Epithelial cell of esophagus (primary cell): ENCODE data around the gene FRAS1.
A peak's percentile ranks its signal among the peaks of the same experiment; 100 is the strongest.
"Not testable (repeated sequence)": the region's sequence is repeated elsewhere in the genome, so short reads cannot be mapped to it uniquely, and the experiment has no call there.

ENCODE experiments used
- DNase-seq: peaks from one replicate; pipeline ENCODE4 v3.0.0; 2010; ENCODE audit warnings: low read depth
- H3K4me3 ChIP-seq: 2 replicates; pipeline ENCODE4 v1.5.1; 2011; ENCODE audit warnings: mild to moderate bottlenecking, low read length, control low read depth
- TF ChIP-seq, protein P1 (sequence below): IDR thresholded peaks from 2 replicates; pipeline ENCODE4 v1.5.1; 2011; ENCODE audit warnings: low read depth, mild to moderate bottlenecking, low read length, control low read depth, inconsistent platforms; ENCODE audit not compliant: insufficient read depth; ENCODE audit errors: missing control alignments

FRAS1 gene

DNA sequence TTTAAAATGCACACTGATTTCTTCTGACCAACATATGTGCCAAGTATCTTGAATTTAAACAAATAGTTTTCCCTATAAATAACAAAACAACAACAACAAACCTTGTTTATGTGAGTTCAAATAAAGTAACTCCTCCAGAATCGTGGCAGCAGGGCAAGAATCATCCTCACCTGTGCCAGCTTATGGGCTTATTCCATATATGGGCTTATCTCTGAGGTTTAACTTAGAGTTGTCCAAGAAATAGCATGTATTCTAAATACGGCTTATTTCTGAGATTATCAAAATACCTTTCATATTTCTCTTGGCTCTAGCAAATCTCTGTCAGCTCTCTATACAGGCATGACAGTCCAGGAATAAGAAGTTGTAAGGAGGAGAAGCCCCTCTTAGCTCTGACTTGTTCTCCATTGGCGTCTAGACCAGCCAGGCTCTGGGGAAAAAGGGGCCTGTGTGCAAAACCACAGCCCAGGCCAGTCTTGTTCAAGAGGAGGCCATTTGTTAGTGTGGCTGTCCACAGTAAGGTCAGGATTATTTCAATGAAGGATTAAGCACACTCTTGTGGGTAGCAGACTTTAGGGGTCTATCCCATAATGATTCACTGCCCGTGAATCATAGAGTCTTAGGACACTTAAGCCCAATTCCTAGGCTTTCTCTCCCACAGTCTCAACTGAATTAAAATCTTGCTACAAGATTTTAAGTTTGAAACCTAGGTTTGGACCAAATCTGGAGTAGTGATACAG lies 63.2 kb downstream of the FRAS1 start:
- TF ChIP-seq, protein P1, sequence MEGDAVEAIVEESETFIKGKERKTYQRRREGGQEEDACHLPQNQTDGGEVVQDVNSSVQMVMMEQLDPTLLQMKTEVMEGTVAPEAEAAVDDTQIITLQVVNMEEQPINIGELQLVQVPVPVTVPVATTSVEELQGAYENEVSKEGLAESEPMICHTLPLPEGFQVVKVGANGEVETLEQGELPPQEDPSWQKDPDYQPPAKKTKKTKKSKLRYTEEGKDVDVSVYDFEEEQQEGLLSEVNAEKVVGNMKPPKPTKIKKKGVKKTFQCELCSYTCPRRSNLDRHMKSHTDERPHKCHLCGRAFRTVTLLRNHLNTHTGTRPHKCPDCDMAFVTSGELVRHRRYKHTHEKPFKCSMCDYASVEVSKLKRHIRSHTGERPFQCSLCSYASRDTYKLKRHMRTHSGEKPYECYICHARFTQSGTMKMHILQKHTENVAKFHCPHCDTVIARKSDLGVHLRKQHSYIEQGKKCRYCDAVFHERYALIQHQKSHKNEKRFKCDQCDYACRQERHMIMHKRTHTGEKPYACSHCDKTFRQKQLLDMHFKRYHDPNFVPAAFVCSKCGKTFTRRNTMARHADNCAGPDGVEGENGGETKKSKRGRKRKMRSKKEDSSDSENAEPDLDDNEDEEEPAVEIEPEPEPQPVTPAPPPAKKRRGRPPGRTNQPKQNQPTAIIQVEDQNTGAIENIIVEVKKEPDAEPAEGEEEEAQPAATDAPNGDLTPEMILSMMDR, result no peak
- no peak overlapping the region for H3K4me3 ChIP-seq
- DNase-seq, result no peak

DNA sequence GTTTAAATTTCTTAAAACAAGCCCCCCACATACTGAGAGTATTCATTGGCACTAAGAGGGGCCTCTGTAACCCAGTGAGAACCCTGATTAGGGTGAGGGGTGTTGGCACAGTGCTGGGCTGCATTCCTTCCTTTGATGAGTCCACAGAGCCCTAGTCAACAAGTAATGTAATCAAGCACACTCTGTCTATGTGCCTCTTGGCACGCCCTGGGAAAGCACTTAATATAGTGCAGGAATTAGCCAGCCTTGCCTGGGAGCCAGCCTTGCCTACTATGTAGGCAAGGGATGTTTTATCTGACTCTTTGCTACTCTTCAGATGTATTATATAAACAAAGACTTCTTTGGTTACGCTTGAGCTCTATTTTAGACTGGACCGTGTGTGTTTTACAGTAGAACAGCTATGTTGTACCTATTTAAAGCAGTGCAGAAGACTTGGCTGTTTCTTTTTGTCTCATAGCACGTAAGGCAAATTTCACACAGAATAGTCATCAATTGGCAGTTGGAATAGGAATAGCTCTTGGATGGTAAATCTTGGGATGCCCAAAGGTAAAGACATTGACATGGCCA lies 64.3 kb downstream of the FRAS1 start:
- TF ChIP-seq, protein P1, result no peak
- no peak overlapping the region for H3K4me3 ChIP-seq
- DNase-seq, result peak; percentile 22

DNA sequence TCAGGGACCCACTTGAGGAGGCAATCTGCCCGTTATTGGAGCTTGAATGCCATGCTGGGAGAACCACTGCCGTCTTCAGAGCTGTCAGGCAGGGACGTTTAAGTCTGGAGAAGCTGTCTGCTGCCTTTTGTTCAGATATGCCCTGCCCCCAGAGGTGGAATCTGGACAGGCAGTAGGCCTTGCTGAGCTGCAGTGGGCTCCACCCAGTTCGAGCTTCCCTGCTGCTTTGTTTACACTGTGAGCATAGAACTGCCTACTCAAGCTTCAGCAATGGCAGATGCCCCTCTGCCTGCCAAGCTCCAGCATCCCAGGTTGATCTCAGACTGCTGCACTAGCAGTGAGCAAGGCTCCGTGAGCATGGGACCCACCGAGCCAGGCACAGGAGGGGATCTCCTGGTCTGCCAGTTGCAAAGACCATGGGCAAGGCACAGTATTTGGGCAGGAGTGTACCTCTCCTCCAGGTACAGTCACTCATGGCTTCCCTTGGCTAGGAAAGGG lies 68.8 kb downstream of the FRAS1 start:
- not testable (repeated sequence) for H3K4me3 ChIP-seq
- peak; percentile 1 for DNase-seq
- TF ChIP-seq, protein P1, result peak; percentile 8

DNA sequence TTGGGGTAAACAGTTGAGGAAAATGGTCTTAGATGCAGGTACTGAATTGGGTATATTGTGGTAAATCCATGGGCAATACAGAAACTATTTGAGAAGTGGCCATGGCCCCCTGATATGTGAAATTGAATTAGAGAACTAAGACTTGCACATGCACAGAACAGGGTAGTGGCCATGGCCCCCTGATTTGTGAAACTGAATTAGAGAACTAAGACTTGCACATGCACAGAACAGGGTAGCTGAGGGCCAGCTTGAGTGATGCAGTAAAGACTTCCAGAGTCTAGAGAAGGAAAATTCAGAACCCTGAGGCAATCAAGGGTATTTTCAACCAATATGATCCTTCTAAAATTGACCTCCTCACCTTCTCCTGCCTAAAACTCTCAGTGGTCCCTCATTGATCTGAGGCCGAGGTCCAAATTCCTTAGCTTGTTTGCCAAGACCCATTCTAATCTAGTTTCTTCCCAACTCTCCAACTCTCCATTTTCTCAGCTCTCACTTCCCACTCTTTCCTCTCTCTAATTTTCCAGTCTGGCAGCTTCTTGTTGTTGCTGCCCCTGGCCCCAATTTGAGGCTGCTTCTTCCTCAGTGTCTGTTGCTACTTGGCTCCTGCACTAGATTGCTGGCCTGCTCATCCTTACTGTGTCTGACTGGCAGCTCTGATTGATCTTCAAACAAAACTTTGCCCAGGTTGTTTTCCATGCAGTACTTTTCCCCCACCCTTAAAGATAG lies 72.4 kb downstream of the FRAS1 start:
- DNase-seq, result no peak
- TF ChIP-seq, protein P1, result no peak
- H3K4me3 ChIP-seq, result no peak overlapping the region

DNA sequence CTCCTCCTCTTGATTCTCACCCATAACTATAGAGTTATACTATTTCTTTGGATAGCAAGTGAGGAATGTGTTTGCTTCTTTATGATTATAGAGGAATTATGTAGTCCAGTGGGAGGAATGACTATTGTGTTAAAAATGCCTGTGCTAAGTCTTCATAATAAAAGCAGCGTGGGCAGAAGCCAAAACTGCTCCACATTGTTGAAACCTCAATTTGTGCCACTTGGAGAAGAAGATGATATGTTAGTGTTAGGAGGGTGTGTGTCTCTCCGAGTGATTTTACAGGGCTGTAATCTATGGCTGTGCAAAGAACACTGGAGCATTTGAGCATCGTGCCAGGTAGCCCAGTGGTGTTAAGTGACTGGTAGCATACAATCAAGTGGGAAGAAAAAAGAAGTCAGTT lies 74.3 kb downstream of the FRAS1 start:
- no peak for DNase-seq
- TF ChIP-seq, protein P1, result no peak
- no peak overlapping the region for H3K4me3 ChIP-seq

DNA sequence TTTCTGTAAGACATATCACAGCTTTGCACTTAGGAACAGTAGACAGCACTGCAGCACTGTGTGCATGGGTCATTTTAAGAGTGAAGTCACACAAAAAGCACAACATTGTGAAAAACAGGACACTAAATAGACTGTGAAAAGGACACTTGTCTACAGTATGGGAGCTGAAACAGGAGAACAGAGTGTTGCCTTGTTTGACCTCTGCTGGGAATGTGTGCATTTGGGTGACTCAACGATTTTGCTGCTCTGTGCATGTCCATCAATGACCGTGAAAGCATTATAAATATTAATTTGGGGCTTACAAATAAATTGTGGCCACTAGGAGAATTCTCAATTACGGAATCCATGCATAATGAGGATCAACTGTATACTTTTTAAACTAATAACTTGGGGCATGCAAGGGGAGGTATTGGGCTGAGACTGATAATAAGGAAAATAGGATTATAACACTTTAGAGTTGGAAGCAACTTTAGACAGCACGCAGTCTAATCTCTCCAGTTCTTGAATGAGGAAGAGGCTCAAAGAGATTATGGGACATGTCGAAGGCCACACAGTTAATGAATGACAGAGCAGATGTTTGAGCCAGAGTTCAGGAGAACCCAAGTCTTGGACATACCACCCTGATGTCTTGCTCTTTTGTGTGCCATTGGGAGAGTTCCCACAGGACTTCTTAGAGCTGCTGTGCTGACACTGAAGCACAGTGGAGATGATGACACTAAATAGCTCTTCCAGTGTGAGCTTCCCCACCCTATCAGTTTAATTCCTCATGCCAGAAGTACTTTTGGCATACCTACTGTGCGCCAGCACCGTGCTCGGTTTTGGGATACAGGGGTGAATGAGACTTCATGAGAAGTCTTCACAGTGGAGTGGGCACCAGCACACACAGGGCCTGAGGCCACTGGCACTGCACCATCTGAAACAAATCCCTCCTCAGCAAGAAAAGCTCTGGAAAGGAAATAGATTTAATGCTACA lies 79.3 kb downstream of the FRAS1 start:
- TF ChIP-seq, protein P1, result no peak
- DNase-seq, result no peak

More for the DNA sequence above, 79.3 kb downstream of the FRAS1 start:
- no peak overlapping the region for H3K4me3 ChIP-seq
